CD4-positive, alpha-beta memory T cell (primary cell): ENCODE measurements around the gene ASH1L. TPM values are rescaled to one million over a fixed set of nuclear protein-coding genes. Genes with fewer than 3 reads are reported as not detected.
A peak's percentile ranks its signal among the peaks of the same experiment; 100 is the strongest.

ENCODE experiments used
- CTCF ChIA-PET: fragments of 350-600 bp; sonication (Branson Sonifier 250); formaldehyde crosslinking; loops from one replicate; lab custom pipeline; 2021; ENCODE audit warnings: inconsistent platforms; ENCODE audit not compliant: partially characterized antibody; lab: Charles Lee
- POLR2A ChIA-PET: fragments of 350-600 bp; sonication (Branson Sonifier 250); formaldehyde crosslinking; loops from one replicate; lab custom pipeline; 2021; ENCODE audit not compliant: partially characterized antibody; lab: Charles Lee
- DNase-seq, 5 donors: peaks; one replicate each; pipeline versions ENCODE4 v3.0.0 to v3.0.0-alpha.2; 2020 to 2022; ENCODE audit warnings: mixed read lengths in 1 of 5
- H3K27ac ChIP-seq: one replicate; pipeline ENCODE4 v1.7.0; 2013; ENCODE audit warnings: low read depth, low read length
- H3K27me3 ChIP-seq: 2 replicates; pipeline ENCODE4 v1.7.0; 2013; ENCODE audit warnings: mild to moderate bottlenecking, low read length, moderate library complexity; ENCODE audit not compliant: insufficient read depth
- H3K36me3 ChIP-seq: 2 replicates; pipeline ENCODE4 v1.7.0; 2013; ENCODE audit warnings: mild to moderate bottlenecking, low read length, moderate library complexity; ENCODE audit not compliant: insufficient read depth
- H3K4me1 ChIP-seq: 2 replicates; pipeline ENCODE4 v1.7.0; 2013; ENCODE audit warnings: mild to moderate bottlenecking, low read length, moderate library complexity; ENCODE audit not compliant: insufficient read depth
- H3K4me3 ChIP-seq, 2 donors: one replicate each; pipeline ENCODE4 v1.7.0; 2013; ENCODE audit warnings: low read length in 2 of 2, mild to moderate bottlenecking in 1 of 2
- H3K9me3 ChIP-seq, 2 donors: one replicate each; pipeline ENCODE4 v1.7.0; 2013; ENCODE audit warnings: low read length in 2 of 2, control low read depth in 1 of 2; ENCODE audit not compliant: control insufficient read depth in 1 of 2
- H3K27ac Mint-ChIP-seq, 7 donors: one replicate each; pipeline ENCODE4 v1.8.0; 2020 to 2021; ENCODE audit warnings: mixed read lengths in 7 of 7, mild to moderate bottlenecking in 6 of 7, inconsistent platforms in 3 of 7, moderate library complexity in 3 of 7
- H3K27me3 Mint-ChIP-seq, 2 donors: one replicate each; pipeline ENCODE4 v1.8.0; 2020 to 2021; ENCODE audit warnings: mixed read lengths in 2 of 2
- H3K36me3 Mint-ChIP-seq, 2 donors: one replicate each; pipeline ENCODE4 v1.8.0; 2020 to 2021; ENCODE audit warnings: mixed read lengths in 2 of 2, inconsistent platforms in 1 of 2, mild to moderate bottlenecking in 1 of 2
- H3K4me1 Mint-ChIP-seq, 4 donors: one replicate each; pipeline ENCODE4 v1.8.0; 2020 to 2021; ENCODE audit warnings: mixed read lengths in 4 of 4, mild to moderate bottlenecking in 1 of 4
- H3K4me3 Mint-ChIP-seq, 8 donors: one replicate each; pipeline ENCODE4 v1.8.0; 2020 to 2021; ENCODE audit warnings: mixed read lengths in 8 of 8, mild to moderate bottlenecking in 7 of 8, moderate library complexity in 6 of 8, inconsistent platforms in 3 of 8
- H3K9me3 Mint-ChIP-seq, 8 donors: one replicate each; pipeline ENCODE4 v1.8.0; 2020 to 2021; ENCODE audit warnings: mixed read lengths in 8 of 8, mild to moderate bottlenecking in 5 of 8, inconsistent platforms in 3 of 8, moderate library complexity in 1 of 8
- intact Hi-C: fragments of 100-400 bp; cut with micrococcal nuclease; formaldehyde crosslinking; loops from one replicate; pipeline ENCODE4 v1.15.1; 2023
- polyA plus RNA-seq, 2 donors: library from polyadenylated mRNA; unstranded; fragments of 300-500 nt; fragmentation: Illumina TruSeq; gene quantifications; one replicate each; pipeline ENCODE4 v1.2.3, GENCODE V29; 2021
- total RNA-seq, 2 experiments: library from RNA; stranded (reverse); gene quantifications; one replicate each; pipeline ENCODE4 v1.2.3, GENCODE V29; 2021

Gene ASH1L
- total and polyA plus RNA-seq, 4 experiments from 2014 or later: 7.6 to 107 (median 70.4) TPM

GRCh38 chr1:155307247-155307740 is 255.3 kb downstream of the ASH1L start:
- Mint-ChIP-seq H3K9me3 (no peaks in the 10 kb centered on the region), H3K36me3 (peaks cover 2 to 17% of the 10 kb centered on the region in 2 donors), H3K4me3 (peak overlapping the region in 3 of 8 donors; percentile 25 to 99 (median 48)), H3K27ac (peak overlapping the region; percentile 54 to 96 (median 83)), H3K4me1 (peaks cover 16 to 35% (median 23%) of the 10 kb centered on the region in 4 donors), H3K27me3 (peaks cover 0 to 3% of the 10 kb centered on the region in 2 donors)
- no peak for DNase-seq
- Histone ChIP-seq H3K36me3 (no peaks in the 10 kb centered on the region), H3K27ac (peak overlapping the region; percentile 90), H3K4me3 (no peak overlapping the region), H3K4me1 (peaks cover 22% of the 10 kb centered on the region), H3K27me3 (no peaks in the 10 kb centered on the region), H3K9me3 (no peaks in the 10 kb centered on the region)
- ChIA-PET POLR2A (interaction anchor here (0.8 to 1.8 kb wide), 10 partner anchors 10 to 256 kb away, joined by 3 to 14 read pairs (median 6); partner anchors contain the start of genes CLK2, RUSC1 and SCAMP3), CTCF (interaction anchor here (0.8 to 3.0 kb wide), 6 partner anchors 15 to 100 kb away, joined by 4 to 27 read pairs (median 6); no protein-coding TSS in a partner anchor)
- intact Hi-C loops: loop anchor here (5.0 kb wide), 1 partner anchor 115 kb away; no protein-coding TSS in a partner anchor

GRCh38 chr1:155305881-155306391 is 256.7 kb downstream of the ASH1L start:
- H3K4me3 Mint-ChIP-seq: no peak overlapping the region
- H3K9me3 ChIP-seq: no peaks in the 10 kb centered on the region
- ChIA-PET CTCF (interaction anchor here (0.7 to 3.0 kb wide), 2 partner anchors 44 to 55 kb away, joined by 3 to 27 read pairs; no protein-coding TSS in a partner anchor), POLR2A (interaction anchor here (1.4 kb wide), 1 partner anchor 18 kb away, joined by 4 read pairs; no protein-coding TSS in a partner anchor)
- no peak for DNase-seq
- H3K36me3 ChIP-seq: no peaks in the 10 kb centered on the region
- H3K27me3 Mint-ChIP-seq: peaks cover 3% of the 10 kb centered on the region in 2 donors
- no peak overlapping the region for H3K27ac ChIP-seq
- peak overlapping the region in 4 of 7 donors; percentile 19 to 63 (median 36) for H3K27ac Mint-ChIP-seq
- no peaks in the 10 kb centered on the region for H3K27me3 ChIP-seq
- no peak overlapping the region for H3K4me3 ChIP-seq
- peaks cover 0 to 9% of the 10 kb centered on the region in 2 donors for H3K36me3 Mint-ChIP-seq
- peaks cover 22% of the 10 kb centered on the region for H3K4me1 ChIP-seq
- no peaks in the 10 kb centered on the region for H3K9me3 Mint-ChIP-seq
- intact Hi-C loops: loop anchor here (5.0 kb wide), 1 partner anchor 114 kb away; no protein-coding TSS in a partner anchor
- peaks cover 12 to 26% (median 20%) of the 10 kb centered on the region in 4 donors for H3K4me1 Mint-ChIP-seq

GRCh38 chr1:155304558-155305063 is 258.0 kb downstream of the ASH1L start:
- Histone ChIP-seq H3K9me3 (no peaks in the 10 kb centered on the region), H3K36me3 (no peaks in the 10 kb centered on the region), H3K4me3 (no peak overlapping the region), H3K4me1 (peaks cover 12% of the 10 kb centered on the region), H3K27me3 (no peaks in the 10 kb centered on the region), H3K27ac (no peak overlapping the region)
- Mint-ChIP-seq H3K9me3 (no peaks in the 10 kb centered on the region), H3K4me3 (peak overlapping the region in 1 of 8 donors; percentile 31), H3K27me3 (peaks cover 3 to 4% of the 10 kb centered on the region in 2 donors), H3K36me3 (peaks cover 0 to 4% of the 10 kb centered on the region in 2 donors), H3K27ac (no peak overlapping the region), H3K4me1 (peaks cover 9 to 13% (median 12%) of the 10 kb centered on the region in 4 donors)
- DNase-seq: no peak
- CTCF ChIA-PET: interaction anchor here (1.5 kb wide), 1 partner anchor 54 kb away, joined by 4 read pairs; no protein-coding TSS in a partner anchor
- POLR2A ChIA-PET: no interaction called here
- intact Hi-C loops: loop anchor here (5.0 kb wide), 1 partner anchor 112 kb away; no protein-coding TSS in a partner anchor

GRCh38 chr1:155301342-155301841 is 261.2 kb downstream of the ASH1L start, which contains the start of gene PKLR:
Gene PKLR, minus strand, starts transcription at chr1:155301438. Its CDS starts 43 bp downstream, at chr1:155301395.
- intact Hi-C loops: no loop called here
- H3K27ac ChIP-seq: no peak within 1 kb of the TSS
- CTCF ChIA-PET: no interaction called here

GRCh38 chr1:155300553-155301329 is 261.9 kb downstream of the ASH1L start:
- Histone ChIP-seq H3K27ac (no peak overlapping the region), H3K9me3 (no peaks in the 10 kb centered on the region), H3K4me1 (no peaks in the 10 kb centered on the region), H3K4me3 (no peak overlapping the region), H3K36me3 (no peaks in the 10 kb centered on the region), H3K27me3 (peaks cover 4% of the 10 kb centered on the region)
- CTCF ChIA-PET: no interaction called here
- H3K27me3 Mint-ChIP-seq: peaks cover 12 to 22% of the 10 kb centered on the region in 2 donors
- H3K4me3 Mint-ChIP-seq: peak overlapping the region in 1 of 8 donors; percentile 23
- peak overlapping the region in 1 of 7 donors; percentile 52 for H3K27ac Mint-ChIP-seq
- POLR2A ChIA-PET: no interaction called here
- H3K36me3 Mint-ChIP-seq: no peaks in the 10 kb centered on the region
- intact Hi-C loops: no loop called here
- peaks cover 0 to 3% (median under 1%) of the 10 kb centered on the region in 4 donors for H3K4me1 Mint-ChIP-seq
- no peak for DNase-seq
- peaks cover 0 to 2% (median 0%) of the 10 kb centered on the region in 8 donors for H3K9me3 Mint-ChIP-seq

More at GRCh38 chr1:155301342-155301841, 261.2 kb downstream of the ASH1L start, which contains the start of gene PKLR:
- no peaks in the 10 kb centered on the region for H3K9me3 ChIP-seq
- Mint-ChIP-seq H3K9me3 (peaks cover 0 to 2% (median 0%) of the 10 kb centered on the region in 8 donors), H3K27me3 (peaks cover 12 to 16% of the 10 kb centered on the region in 2 donors), H3K4me1 (peaks cover 0 to 3% (median 0%) of the 10 kb centered on the region in 4 donors), H3K27ac (peak within 1 kb of the TSS in 1 of 7 donors; percentile 52), H3K4me3 (peak within 1 kb of the TSS in 1 of 8 donors; percentile 23), H3K36me3 (no peaks in the 10 kb centered on the region)
- H3K36me3 ChIP-seq: no peaks in the 10 kb centered on the region
- POLR2A ChIA-PET: no interaction called here
- no peaks in the 10 kb centered on the region for H3K27me3 ChIP-seq
- no peaks in the 10 kb centered on the region for H3K4me1 ChIP-seq
- no peak within 1 kb of the TSS for H3K4me3 ChIP-seq
- no peak for DNase-seq

GRCh38 chr1:155300024-155300423 is 262.6 kb downstream of the ASH1L start:
- POLR2A ChIA-PET: no interaction called here
- H3K27ac ChIP-seq: no peak overlapping the region
- H3K36me3 ChIP-seq: no peaks in the 10 kb centered on the region
- H3K4me1 ChIP-seq: peaks cover 3% of the 10 kb centered on the region
- Mint-ChIP-seq H3K4me3 (no peak overlapping the region), H3K9me3 (peaks cover 0 to 2% (median 0%) of the 10 kb centered on the region in 8 donors), H3K27me3 (peaks cover 15 to 24% of the 10 kb centered on the region in 2 donors), H3K4me1 (peaks cover 0 to 4% (median 1%) of the 10 kb centered on the region in 4 donors), H3K27ac (no peak overlapping the region), H3K36me3 (no peaks in the 10 kb centered on the region)
- no peak for DNase-seq
- no peaks in the 10 kb centered on the region for H3K9me3 ChIP-seq
- peaks cover 10% of the 10 kb centered on the region for H3K27me3 ChIP-seq
- intact Hi-C loops: no loop called here
- CTCF ChIA-PET: no interaction called here
- H3K4me3 ChIP-seq: no peak overlapping the region
